HFF-Myc (cell line): ENCODE data around the gene TEX12.

ENCODE experiments used
- DNase-seq: peaks from one replicate; pipeline ENCODE4 v3.0.0-alpha.2; 2011; ENCODE audit warnings: low read depth; ENCODE audit errors: extremely low read depth
- H3K4me3 ChIP-seq: replicated peaks from 2 replicates; pipeline ENCODE4 v1.5.1; 2011; ENCODE audit warnings: low read depth, mild to moderate bottlenecking, control low read depth, low read length
- CTCF ChIP-seq: IDR thresholded peaks from 2 replicates; pipeline ENCODE4 v1.5.1; 2012; ENCODE audit warnings: mild to moderate bottlenecking, low read depth, low read length, control low read depth; ENCODE audit errors: missing control alignments

The TEX12 gene

GRCh38 chr11:112219476-112220232 is 52.5 kb downstream of the TEX12 start:
- DNase-seq = peak; percentile 70
- no peak overlapping the region for H3K4me3 ChIP-seq
- TF ChIP-seq CTCF = peak; percentile 53

GRCh38 chr11:112221274-112221835 is 54.2 kb downstream of the TEX12 start:
- no peak for TF ChIP-seq CTCF
- DNase-seq = no peak
- no peak overlapping the region for H3K4me3 ChIP-seq
